Measurements from ENCODE around the gene LRRC8D. TPM values are rescaled to one million over a fixed set of nuclear protein-coding genes. Genes with fewer than 3 reads are reported as not detected.

The LRRC8D gene
- 32.0 and 37.3 TPM in 2 replicates for polyA plus RNA-seq

DNA sequence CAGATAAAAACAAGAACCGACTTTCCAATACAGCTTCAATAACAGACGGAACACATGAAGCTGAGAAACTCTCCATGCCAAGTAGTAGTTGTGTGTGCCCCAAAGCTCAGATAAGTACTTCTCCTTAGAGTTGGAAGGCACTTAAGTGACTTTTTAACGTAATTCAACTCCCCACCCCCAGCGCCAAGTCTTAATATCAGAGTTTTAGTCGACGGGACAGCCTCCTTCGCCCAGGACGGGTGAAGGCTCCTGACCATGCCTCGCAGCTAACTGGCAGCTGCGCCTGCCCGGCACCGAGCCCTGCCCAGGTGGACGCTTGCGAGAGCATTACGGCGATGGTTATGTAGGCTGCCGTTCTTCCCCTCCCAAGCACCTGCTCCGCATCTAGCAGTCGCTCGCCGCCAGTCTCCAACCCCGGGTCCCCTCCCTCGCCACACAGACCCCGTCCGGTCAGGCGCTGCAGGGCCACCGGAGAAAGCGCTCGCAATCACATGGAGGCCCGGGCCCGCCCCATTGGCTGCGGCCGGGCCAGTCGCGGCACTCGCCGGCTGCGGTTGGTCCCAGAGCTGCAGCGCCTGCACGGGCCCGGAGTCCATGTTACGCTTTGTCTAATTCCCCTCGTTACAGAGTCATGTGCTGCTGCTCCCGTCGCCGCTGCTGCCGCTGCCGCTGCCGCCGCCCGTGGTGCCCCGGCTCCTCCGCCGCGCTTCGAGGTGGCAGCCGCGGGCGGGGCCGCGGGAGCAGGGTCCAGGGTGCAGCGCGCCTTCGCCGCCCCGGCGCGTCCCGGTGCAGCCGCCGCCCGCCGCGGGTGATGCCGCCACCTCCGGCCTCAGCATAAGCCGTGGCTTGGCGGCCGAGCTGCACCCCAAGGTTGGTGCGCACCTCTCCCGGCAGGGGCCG is at the start of gene LRRC8D:
LRRC8D (plus strand) TSS at position 611 of the 900 bp plus-strand sequence. CDS start 112,037 bp downstream, outside the sequence.

Other genes starting within 250 kb of the LRRC8D start
- gene LRRC8C, start 187.9 kb upstream of the LRRC8D start, polyA plus RNA-seq, result 0.32 and 0.90 TPM in 2 replicates
- gene ZNF326, start 174.1 kb downstream of the LRRC8D start, polyA plus RNA-seq, result 17.0 and 19.9 TPM in 2 replicates

Measured in Purkinje cell (primary cell).